Stimulated activated CD4-positive, alpha-beta T cell treated with anti-CD3 and anti-CD28 coated beads, Interleukin-2, amount 100 ng/mL, for 48 hours (primary cell): Measurements from ENCODE around the gene GPT2.

Experiments
- DNase-seq, 2 donors: peaks; one replicate each; pipeline ENCODE4 v3.0.0-alpha.2; 2020

GPT2 gene, protein sequence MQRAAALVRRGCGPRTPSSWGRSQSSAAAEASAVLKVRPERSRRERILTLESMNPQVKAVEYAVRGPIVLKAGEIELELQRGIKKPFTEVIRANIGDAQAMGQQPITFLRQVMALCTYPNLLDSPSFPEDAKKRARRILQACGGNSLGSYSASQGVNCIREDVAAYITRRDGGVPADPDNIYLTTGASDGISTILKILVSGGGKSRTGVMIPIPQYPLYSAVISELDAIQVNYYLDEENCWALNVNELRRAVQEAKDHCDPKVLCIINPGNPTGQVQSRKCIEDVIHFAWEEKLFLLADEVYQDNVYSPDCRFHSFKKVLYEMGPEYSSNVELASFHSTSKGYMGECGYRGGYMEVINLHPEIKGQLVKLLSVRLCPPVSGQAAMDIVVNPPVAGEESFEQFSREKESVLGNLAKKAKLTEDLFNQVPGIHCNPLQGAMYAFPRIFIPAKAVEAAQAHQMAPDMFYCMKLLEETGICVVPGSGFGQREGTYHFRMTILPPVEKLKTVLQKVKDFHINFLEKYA

GRCh38 chr16:46883690-46884512, at the start of gene GPT2:
Gene GPT2 (plus strand): TSS chr16:46884362. CDS start chr16:46884716, 354 bp downstream.
- peak; percentile 79 to 80 for DNase-seq

GRCh38 chr16:46836534-46837530, 47.3 kb upstream of the GPT2 start:
- DNase-seq = no peak

GRCh38 chr16:46839986-46840443, 44.1 kb upstream of the GPT2 start:
- no peak for DNase-seq

DNA sequence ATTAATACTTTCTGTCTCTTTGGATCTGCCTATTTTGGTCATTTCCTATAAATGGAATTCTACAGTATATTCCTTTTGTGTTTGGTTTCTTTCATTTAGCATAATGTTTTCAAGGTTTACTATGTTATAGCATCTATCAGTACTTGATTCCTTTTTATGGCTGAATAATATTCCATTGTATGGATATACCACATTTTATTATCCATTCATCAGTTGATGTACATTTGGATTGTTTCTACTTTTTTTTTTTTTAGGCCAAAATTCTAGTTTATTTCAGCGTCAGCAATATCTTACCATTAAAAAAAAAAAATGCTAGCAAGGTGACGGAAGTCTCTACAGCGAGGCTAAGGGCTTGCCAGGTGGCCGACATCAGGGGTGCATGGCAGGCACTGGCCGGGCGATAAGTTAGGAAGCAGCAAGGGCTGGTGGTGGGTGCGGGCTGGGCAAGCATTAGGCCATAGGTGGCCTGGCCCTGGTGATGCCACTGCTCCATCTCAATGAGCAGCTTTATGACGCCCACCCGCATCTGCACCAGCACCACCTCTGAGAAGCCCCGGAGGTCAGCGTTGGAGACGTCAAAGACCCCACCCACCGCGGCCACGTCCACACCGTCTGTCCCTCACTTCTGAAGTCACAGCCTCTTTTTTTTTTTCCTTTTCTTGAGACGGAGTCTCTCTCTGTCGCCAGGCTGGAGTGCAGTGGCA, 41.8 kb upstream of the GPT2 start:
- no peak for DNase-seq

- DNase-seq = no peak
These were observed 40.1 kb upstream of the GPT2 start for GRCh38 chr16:46843898-46844642.

DNA sequence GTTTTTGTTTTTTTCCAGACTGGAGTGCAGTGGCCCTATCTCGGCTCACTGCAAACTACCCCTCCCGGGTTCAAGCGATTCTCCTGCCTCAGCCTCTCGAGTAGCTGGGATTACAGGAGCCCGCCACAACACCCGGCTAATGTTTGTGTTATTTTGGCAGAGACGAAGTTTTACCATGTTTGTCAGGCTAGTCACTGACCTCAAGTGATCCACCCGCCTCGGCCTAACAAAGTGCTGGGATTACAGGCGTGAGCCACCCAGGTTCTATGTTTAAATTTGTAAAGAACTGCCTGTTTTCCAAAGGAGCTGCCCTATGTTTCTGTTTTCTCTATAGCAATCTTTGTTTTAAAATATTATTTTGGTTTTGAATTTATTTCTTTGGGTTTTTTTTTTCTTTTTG, 39.4 kb upstream of the GPT2 start:
- no peak for DNase-seq

GRCh38 chr16:46845952-46846351, 38.2 kb upstream of the GPT2 start:
- DNase-seq = no peak

- no peak for DNase-seq
These were observed 35.1 kb upstream of the GPT2 start for GRCh38 chr16:46848768-46849764.

GRCh38 chr16:46850619-46851555, 33.3 kb upstream of the GPT2 start:
- no peak for DNase-seq

DNA sequence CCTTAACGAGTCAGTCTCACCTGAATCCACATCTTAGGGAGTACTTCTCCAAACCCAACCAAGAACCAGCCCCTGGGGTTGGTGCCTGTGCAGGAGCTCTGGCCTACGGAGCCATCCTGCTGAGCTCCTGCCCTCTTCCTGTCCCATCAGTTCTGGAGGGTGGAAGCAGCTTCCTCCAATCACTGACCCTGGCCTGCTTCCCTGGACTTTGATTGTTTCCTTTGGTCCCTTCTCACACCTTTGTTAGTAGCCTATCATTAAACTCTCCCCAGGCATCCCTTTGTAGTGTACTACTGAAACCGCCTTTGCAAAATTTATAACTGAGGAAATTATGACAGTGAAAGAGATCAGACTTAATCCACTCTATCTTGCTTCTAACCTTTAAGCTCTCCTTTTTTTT, 32.0 kb upstream of the GPT2 start:
- no peak for DNase-seq

- DNase-seq = peak; percentile 54 to 56
These were observed 30.3 kb upstream of the GPT2 start for GRCh38 chr16:46853713-46854443.

GRCh38 chr16:46854846-46855245, 29.3 kb upstream of the GPT2 start:
- no peak for DNase-seq

- no peak for DNase-seq
These were observed 28.8 kb upstream of the GPT2 start for GRCh38 chr16:46855389-46855788.

- no peak for DNase-seq
These were observed 26.7 kb upstream of the GPT2 start for GRCh38 chr16:46857368-46857945.

DNA sequence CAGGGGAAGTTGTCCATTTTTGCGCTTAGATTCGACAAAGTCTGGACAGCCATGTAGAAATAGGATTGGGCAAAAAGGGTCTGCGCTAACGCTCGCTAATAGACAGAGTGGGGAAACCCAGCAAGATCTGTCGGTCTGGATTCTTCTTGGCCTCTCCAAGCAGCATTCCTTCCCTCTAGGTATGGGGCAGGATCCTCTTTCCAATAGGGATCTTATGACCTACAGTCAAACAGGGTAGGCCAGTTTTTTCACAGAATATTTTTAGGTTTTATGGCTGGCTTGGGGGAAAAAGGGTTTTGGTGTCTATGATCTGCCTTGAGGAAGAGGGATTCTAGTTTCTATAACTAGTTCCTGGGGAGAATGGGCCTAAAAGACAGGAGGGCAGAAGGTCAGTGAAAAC, 26.0 kb upstream of the GPT2 start:
- no peak for DNase-seq

DNA sequence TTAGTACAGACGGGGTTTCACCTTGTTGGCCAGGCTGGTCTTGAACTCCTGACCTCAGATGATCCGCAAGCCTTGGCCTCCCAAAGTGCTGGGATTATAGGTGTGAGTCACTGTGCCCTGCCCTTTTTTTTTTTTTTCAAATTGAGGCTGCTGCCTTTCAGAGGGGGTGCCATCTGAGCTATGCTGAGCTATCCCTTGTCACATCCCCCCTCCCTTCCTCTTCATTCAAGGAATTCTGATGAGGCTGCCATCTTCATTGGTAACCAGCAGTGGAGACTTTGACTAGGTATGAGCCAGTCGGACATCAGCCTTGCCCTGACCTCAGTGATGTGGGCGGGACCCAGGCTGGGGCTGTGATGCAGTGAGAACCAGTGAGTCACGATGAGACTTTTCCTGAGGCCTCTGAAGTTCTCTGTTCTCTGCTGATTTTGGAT, 24.4 kb upstream of the GPT2 start:
- peak; percentile 23 to 41 for DNase-seq
